NCI-H187 treated with DMSO at 0.1 percent for 48 hours (cell line): ENCODE data around the gene PPP2R5D.
A peak's percentile ranks its signal among the peaks of the same experiment; 100 is the strongest.

ENCODE experiments used
- DNase-seq: peaks from one replicate; lab custom pipeline; 2025; lab: John Stamatoyannopoulos, UW

PPP2R5D gene

GRCh38 chr6:42963855-42964605 is 20.3 kb upstream of the PPP2R5D start:
- no peak for DNase-seq

- no peak for DNase-seq
Measured at GRCh38 chr6:42966571-42966970, 17.8 kb upstream of the PPP2R5D start.

- DNase-seq: no peak
Measured at GRCh38 chr6:42967228-42967627, 17.1 kb upstream of the PPP2R5D start.

GRCh38 chr6:42968126-42968701 is 16.2 kb upstream of the PPP2R5D start:
- DNase-seq: no peak

GRCh38 chr6:42968783-42969182 is 15.6 kb upstream of the PPP2R5D start:
- DNase-seq: no peak

- DNase-seq: no peak
Measured at GRCh38 chr6:42969431-42969830, 14.9 kb upstream of the PPP2R5D start.

- DNase-seq: no peak
Measured at GRCh38 chr6:42969934-42970333, 14.4 kb upstream of the PPP2R5D start.

GRCh38 chr6:42970871-42971612 is 13.3 kb upstream of the PPP2R5D start:
- no peak for DNase-seq

- no peak for DNase-seq
Measured at GRCh38 chr6:42971746-42972327, 12.5 kb upstream of the PPP2R5D start.

- no peak for DNase-seq
Measured at GRCh38 chr6:42973926-42974325, 10.4 kb upstream of the PPP2R5D start.

GRCh38 chr6:42974919-42975505 is 9.4 kb upstream of the PPP2R5D start:
- DNase-seq: no peak

- DNase-seq: no peak
Measured at GRCh38 chr6:42978487-42978838, 5.9 kb upstream of the PPP2R5D start.

GRCh38 chr6:42978839-42979522 is 5.4 kb upstream of the PPP2R5D start, which contains the start of gene PEX6:
TSS of gene PEX6 (minus strand) at chr6:42979181. CDS start at chr6:42979150, 31 bp downstream.
- DNase-seq: peak; percentile 79

GRCh38 chr6:42979523-42980177 is 4.7 kb upstream of the PPP2R5D start:
- no peak for DNase-seq

- DNase-seq: no peak
Measured at GRCh38 chr6:42981836-42982235, 2.5 kb upstream of the PPP2R5D start.

- no peak for DNase-seq
Measured at GRCh38 chr6:42984924-42985475, 630 bp downstream of the PPP2R5D start.

GRCh38 chr6:42987533-42988451 is 3.4 kb downstream of the PPP2R5D start:
- no peak for DNase-seq

GRCh38 chr6:42988486-42989020 is 4.2 kb downstream of the PPP2R5D start:
- DNase-seq: no peak

GRCh38 chr6:42989923-42990322 is 5.6 kb downstream of the PPP2R5D start:
- no peak for DNase-seq

GRCh38 chr6:42993445-42993844 is 9.1 kb downstream of the PPP2R5D start:
- no peak for DNase-seq
